NT2/D1 (cell line): ENCODE data around the gene SH2D6.
A peak's percentile ranks its signal among the peaks of the same experiment; 100 is the strongest.
"Not testable (repeated sequence)": the region's sequence is repeated elsewhere in the genome, so short reads cannot be mapped to it uniquely, and the experiment has no call there.

Experiments
- DNase-seq: peaks from one replicate; pipeline ENCODE4 v3.0.0-alpha.2; 2011; ENCODE audit warnings: low read depth, low spot score
- H3K27me3 ChIP-seq: 2 replicates; pipeline ENCODE4 v1.6.0; 2011; ENCODE audit warnings: mild to moderate bottlenecking; ENCODE audit not compliant: insufficient read length, insufficient read depth
- H3K36me3 ChIP-seq: 2 replicates; pipeline ENCODE4 v1.6.1; 2011; ENCODE audit warnings: mild to moderate bottlenecking, low read length, mixed read lengths; ENCODE audit not compliant: insufficient read depth, insufficient read length
- H3K4me1 ChIP-seq: 2 replicates; pipeline ENCODE4 v1.5.1; 2011; ENCODE audit not compliant: insufficient read depth, insufficient read length
- H3K4me3 ChIP-seq: 2 replicates; pipeline ENCODE4 v1.5.1; 2011; ENCODE audit warnings: low read depth; ENCODE audit not compliant: insufficient read length
- H3K9ac ChIP-seq: 2 replicates; pipeline ENCODE4 v1.6.0; 2011; ENCODE audit warnings: low read depth; ENCODE audit not compliant: insufficient read length
- H3K9me3 ChIP-seq: 2 replicates; pipeline ENCODE4 v1.5.1; 2011; ENCODE audit warnings: mild to moderate bottlenecking, low read length; ENCODE audit not compliant: insufficient read depth
- SUZ12 ChIP-seq: IDR thresholded peaks from 2 replicates; pipeline ENCODE4 v1.6.1; 2011; ENCODE audit not compliant: insufficient read length, insufficient read depth; ENCODE audit errors: extremely low read depth
- YY1 ChIP-seq: IDR thresholded peaks from 2 replicates; pipeline ENCODE4 v1.6.1; 2011; ENCODE audit not compliant: insufficient read length, insufficient read depth
- ZNF274 ChIP-seq: IDR thresholded peaks from 2 replicates; pipeline ENCODE4 v1.6.1; 2011; ENCODE audit warnings: mild to moderate bottlenecking, low read depth, low read length

The SH2D6 gene

DNA sequence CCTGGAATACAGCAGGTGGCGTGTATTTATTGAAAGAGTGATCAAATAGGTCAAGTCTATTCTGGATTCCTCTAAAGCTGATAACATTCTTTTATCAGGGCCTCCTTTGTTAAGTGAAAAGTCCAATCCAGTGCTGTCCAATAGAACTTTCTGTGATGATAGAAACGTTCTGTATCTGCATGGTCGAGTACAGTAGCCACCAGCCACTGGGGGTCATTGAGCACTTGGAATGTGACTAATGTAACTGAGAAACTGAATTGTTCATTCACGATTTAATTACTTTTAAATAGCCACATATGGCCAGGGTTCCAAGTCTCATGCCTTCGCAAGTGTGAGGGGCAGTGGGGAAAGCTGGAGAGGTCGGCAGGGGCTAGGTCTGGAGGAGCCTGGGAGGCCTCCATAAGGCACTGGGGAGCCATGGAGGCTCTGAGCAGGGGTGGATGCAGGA, 20.5 kb downstream of the SH2D6 start:
- H3K36me3 ChIP-seq: no peaks in the 10 kb centered on the region
- H3K27me3 ChIP-seq: no peaks in the 10 kb centered on the region
- no peaks in the 10 kb centered on the region for H3K9me3 ChIP-seq
- no peak for DNase-seq
- no peak for TF ChIP-seq ZNF274
- no peak for TF ChIP-seq SUZ12
- TF ChIP-seq YY1: no peak
- H3K4me3 ChIP-seq: no peak overlapping the region
- H3K9ac ChIP-seq: peak overlapping the region; percentile 74
- peaks cover 22% of the 10 kb centered on the region for H3K4me1 ChIP-seq

DNA sequence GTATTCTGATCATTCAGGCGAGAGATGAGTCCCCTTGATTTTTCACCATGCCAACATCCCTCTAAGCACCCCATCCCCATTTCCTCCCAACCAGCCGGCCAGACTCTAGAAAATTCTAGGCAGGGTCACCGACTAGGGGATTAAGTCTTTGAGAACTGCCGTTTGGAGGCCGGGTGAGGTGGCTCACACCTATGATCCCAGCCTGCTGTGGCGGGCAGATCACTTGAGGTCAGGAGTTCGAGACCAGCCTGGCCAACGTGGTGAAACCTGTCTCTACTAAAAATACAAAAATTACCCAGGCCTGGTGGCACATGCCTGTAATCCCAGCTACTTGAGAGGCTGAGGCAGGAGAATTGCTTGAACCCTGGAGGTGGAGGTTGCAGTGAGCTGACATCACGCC, 21.1 kb downstream of the SH2D6 start:
- not testable (repeated sequence) for H3K9ac ChIP-seq, H3K4me3 ChIP-seq, H3K9me3 ChIP-seq, DNase-seq, H3K27me3 ChIP-seq, H3K36me3 ChIP-seq
- peaks cover 22% of the 10 kb centered on the region for H3K4me1 ChIP-seq

DNA sequence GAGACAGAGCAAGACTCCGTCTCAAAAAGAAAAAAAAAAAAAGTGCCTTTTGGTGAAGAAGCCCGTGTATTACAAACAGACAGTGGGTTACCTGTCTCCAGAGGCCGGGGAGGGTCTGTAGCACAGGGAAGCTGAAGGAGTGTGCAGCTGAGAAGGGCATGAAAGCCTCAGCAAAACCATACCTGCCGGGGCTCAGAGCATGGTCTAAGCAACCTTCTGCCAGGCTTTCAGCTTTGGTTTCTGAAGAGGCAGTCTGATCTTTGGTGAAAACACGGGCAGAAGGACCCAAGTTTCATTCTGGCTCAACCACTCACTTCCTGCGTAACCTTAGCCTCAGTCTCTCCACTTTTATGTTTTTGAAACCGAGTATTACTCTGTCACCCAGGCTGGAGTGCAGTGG, 21.5 kb downstream of the SH2D6 start:
- TF ChIP-seq SUZ12: no peak
- H3K27me3 ChIP-seq: no peaks in the 10 kb centered on the region

DNA sequence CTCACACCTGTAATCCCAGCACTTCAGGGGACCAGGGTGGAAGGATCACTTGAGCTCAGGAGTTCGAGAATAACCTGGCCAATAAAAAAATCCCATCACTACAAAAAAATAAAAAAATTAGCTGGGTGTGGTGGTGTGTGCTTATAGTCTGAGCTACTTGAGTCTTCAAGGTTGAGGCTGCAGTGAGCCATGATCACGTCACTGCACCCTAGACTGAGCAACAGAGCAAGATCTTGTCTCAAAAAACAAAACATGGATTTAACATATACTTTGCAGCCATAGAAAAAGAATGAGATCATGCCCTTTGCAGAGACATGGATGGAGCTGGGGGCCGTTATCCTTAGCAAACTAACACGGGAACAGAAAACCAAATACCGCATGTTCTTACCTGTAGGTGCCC, 22.2 kb downstream of the SH2D6 start:
- Histone ChIP-seq H3K36me3 (no peaks in the 10 kb centered on the region), H3K4me1 (peaks cover 17% of the 10 kb centered on the region), H3K9me3 (no peaks in the 10 kb centered on the region), H3K4me3 (no peak overlapping the region), H3K27me3 (no peaks in the 10 kb centered on the region), H3K9ac (no peak overlapping the region)
- DNase-seq: no peak
- TF ChIP-seq YY1: no peak
- no peak for TF ChIP-seq ZNF274
- TF ChIP-seq SUZ12: no peak

More for the DNA sequence above, 21.5 kb downstream of the SH2D6 start:
- Histone ChIP-seq H3K9ac (no peak overlapping the region), H3K36me3 (no peaks in the 10 kb centered on the region), H3K4me1 (peaks cover 22% of the 10 kb centered on the region), H3K9me3 (no peaks in the 10 kb centered on the region), H3K4me3 (no peak overlapping the region)
- no peak for DNase-seq

DNA sequence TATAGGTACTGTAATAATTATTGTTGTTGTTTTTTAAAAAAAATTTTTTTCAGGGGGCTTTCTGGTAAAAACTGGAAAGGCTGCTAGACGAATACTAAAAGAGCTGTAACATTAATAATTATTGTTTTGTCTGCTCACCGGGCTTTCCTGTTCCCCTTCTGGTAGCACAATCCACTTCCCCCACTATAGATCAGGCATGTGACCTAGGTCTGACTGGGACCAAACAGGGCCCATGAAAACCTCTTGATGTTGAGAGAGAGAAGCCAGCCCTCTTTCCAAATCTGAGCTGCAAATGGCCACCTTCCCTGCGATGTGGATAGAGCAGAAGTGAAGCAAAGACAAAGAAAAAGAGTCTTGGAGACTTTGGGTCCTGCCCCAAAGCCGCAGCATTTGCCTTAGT, 23.4 kb downstream of the SH2D6 start:
- peaks cover 11% of the 10 kb centered on the region for H3K4me1 ChIP-seq
- no peak for DNase-seq

DNA sequence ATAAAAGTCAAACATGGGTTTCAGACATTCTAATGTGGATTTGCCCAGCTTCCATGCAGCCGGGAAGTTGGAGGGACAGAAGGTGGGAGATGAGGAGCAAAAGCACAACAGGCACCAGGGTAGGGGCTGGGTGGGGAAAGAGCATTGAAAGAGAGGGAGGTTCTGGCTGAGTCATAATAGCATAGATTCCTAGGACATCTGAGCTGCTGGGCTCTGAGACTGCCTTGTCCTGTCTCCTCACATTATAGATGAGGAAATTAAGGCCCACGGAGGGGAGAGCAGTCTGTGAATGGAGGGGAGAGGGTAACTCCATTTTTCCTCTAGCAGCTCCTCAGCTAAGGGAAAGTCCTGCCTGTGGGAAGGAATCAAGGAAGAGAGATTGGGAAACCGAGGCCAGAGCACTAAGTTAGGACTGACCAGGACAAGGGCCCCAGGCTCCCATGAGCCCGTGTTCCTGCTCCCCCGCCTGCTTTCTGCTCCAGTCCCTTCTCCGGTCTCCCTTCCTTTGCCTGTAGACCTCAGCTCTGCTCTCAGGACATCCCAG, 26.2 kb downstream of the SH2D6 start:
- no peak for TF ChIP-seq YY1
- TF ChIP-seq ZNF274: no peak
- TF ChIP-seq SUZ12: no peak
- no peak overlapping the region for H3K4me3 ChIP-seq
- no peaks in the 10 kb centered on the region for H3K9me3 ChIP-seq
- no peaks in the 10 kb centered on the region for H3K4me1 ChIP-seq
- no peaks in the 10 kb centered on the region for H3K36me3 ChIP-seq
- no peaks in the 10 kb centered on the region for H3K27me3 ChIP-seq
- no peak overlapping the region for H3K9ac ChIP-seq
- DNase-seq: no peak

More for the DNA sequence above, 23.4 kb downstream of the SH2D6 start:
- Histone ChIP-seq H3K36me3 (no peaks in the 10 kb centered on the region), H3K27me3 (no peaks in the 10 kb centered on the region), H3K4me3 (no peak overlapping the region), H3K9me3 (no peaks in the 10 kb centered on the region), H3K9ac (no peak overlapping the region)
- no peak for TF ChIP-seq SUZ12
- no peak for TF ChIP-seq YY1
- TF ChIP-seq ZNF274: no peak

DNA sequence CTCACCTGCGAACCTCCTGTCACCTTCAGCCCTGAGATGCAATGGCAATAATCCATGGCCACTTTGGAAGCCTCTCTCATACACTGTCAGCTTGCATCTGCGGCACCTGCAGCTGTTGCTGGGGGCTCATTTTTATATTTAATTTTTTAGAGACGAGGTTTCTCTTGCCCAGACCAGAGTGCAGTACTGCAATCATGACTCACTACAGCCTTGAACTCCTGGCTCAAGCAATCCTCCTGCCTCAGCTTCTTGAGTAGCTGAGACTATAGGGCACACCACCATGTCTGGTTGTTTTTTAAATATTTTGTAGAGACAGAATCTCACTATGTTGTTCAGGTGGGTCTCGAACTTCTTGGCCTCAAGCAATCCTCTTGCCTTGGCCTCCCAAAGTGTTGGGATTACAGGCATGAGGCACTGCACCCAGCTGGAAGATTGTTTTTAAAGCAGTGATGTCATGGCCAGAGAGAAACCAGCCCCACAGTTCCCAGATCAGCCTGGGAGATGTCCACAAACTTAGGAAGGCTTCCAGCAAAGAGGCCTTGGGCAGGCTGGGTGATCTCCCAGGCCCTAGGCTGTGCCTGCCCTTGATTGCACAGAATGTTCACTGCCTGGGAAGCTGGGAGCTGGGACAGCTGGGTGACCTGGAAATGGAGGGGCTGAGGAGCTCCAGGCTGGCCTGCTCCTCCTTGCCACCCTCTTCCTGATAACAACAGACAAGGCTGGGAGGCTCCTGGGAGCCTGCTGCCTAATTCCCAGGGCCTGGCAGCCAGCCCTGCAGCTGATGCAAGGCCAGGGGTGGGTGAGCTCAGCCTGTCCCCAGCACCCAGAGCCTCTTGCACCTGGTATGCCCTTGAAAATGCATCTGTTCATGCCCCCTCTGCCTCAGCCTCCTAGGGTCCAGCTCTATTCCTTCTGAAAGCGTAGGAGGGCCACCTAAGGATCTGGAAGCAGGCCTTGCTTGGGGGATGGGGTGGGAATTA, 27.1 kb downstream of the SH2D6 start:
- no peak for DNase-seq

More for the DNA sequence above, 27.1 kb downstream of the SH2D6 start:
- Histone ChIP-seq H3K9ac (no peak overlapping the region), H3K27me3 (no peaks in the 10 kb centered on the region), H3K36me3 (no peaks in the 10 kb centered on the region), H3K4me3 (no peak overlapping the region), H3K9me3 (no peaks in the 10 kb centered on the region), H3K4me1 (no peaks in the 10 kb centered on the region)
- no peak for TF ChIP-seq SUZ12
- no peak for TF ChIP-seq ZNF274
- TF ChIP-seq YY1: no peak
